Astrocyte (in vitro differentiated cells and primary cell): ENCODE data around the gene MYOG. TPM values are rescaled to one million over a fixed set of nuclear protein-coding genes. Genes with fewer than 3 reads are reported as not detected.

Source experiments
- DNase-seq: peaks from one replicate; pipeline ENCODE4 v3.0.0-alpha.2; 2010; ENCODE audit warnings: low read depth
- FAIRE-seq: peaks from 2 replicates; lab custom pipeline; 2011; peaks lifted over from hg19 to GRCh38; lab: Jason Lieb, UNC
- H2AFZ ChIP-seq: 2 replicates; pipeline ENCODE4 v1.6.0; 2012; ENCODE audit warnings: low read depth, low read length, inconsistent platforms
- H3K27ac ChIP-seq: 2 replicates; pipeline ENCODE4 v1.5.1; 2011; ENCODE audit warnings: low read depth, low read length, inconsistent platforms
- H3K27me3 ChIP-seq: 2 replicates; pipeline ENCODE4 v1.6.0; 2011; ENCODE audit warnings: low read length, inconsistent platforms; ENCODE audit not compliant: insufficient read depth
- H3K36me3 ChIP-seq: 2 replicates; pipeline ENCODE4 v1.5.1; 2011; ENCODE audit warnings: low read length, inconsistent platforms; ENCODE audit not compliant: insufficient read depth
- H3K4me1 ChIP-seq: 2 replicates; pipeline ENCODE4 v1.5.1; 2011; ENCODE audit warnings: low read length, inconsistent platforms; ENCODE audit not compliant: insufficient read depth
- H3K4me2 ChIP-seq: 2 replicates; pipeline ENCODE4 v1.6.0; 2012; ENCODE audit warnings: low read length, inconsistent platforms
- H3K4me3 ChIP-seq: 2 replicates; pipeline ENCODE4 v1.5.1; 2011; ENCODE audit warnings: low read depth, mild to moderate bottlenecking, low read length, inconsistent platforms; ENCODE audit not compliant: insufficient read depth
- H3K79me2 ChIP-seq: 2 replicates; pipeline ENCODE4 v1.6.0; 2012; ENCODE audit warnings: mild to moderate bottlenecking, low read length, inconsistent platforms; ENCODE audit not compliant: insufficient read depth
- H3K9ac ChIP-seq: 2 replicates; pipeline ENCODE4 v1.6.0; 2012; ENCODE audit warnings: mild to moderate bottlenecking, low read length, inconsistent platforms
- H3K9me3 ChIP-seq: 2 replicates; pipeline ENCODE4 v1.5.1; 2012; ENCODE audit warnings: low read depth, mild to moderate bottlenecking, low read length, inconsistent platforms; ENCODE audit not compliant: insufficient read depth
- H4K20me1 ChIP-seq: 2 replicates; pipeline ENCODE4 v1.6.0; 2012; ENCODE audit warnings: low read length, inconsistent platforms; ENCODE audit not compliant: insufficient read depth
- H3K27ac Mint-ChIP-seq: one replicate; pipeline ENCODE4 v1.8.0; 2021; ENCODE audit warnings: mild to moderate bottlenecking, mixed read lengths; ENCODE audit not compliant: unreplicated experiment
- H3K27me3 Mint-ChIP-seq: one replicate; pipeline ENCODE4 v1.8.0; 2021; ENCODE audit warnings: low read depth, mixed read lengths; ENCODE audit not compliant: unreplicated experiment
- H3K36me3 Mint-ChIP-seq: one replicate; pipeline ENCODE4 v1.8.0; 2021; ENCODE audit warnings: low read depth, mixed read lengths; ENCODE audit not compliant: unreplicated experiment
- H3K4me1 Mint-ChIP-seq: one replicate; pipeline ENCODE4 v1.8.0; 2021; ENCODE audit warnings: low read depth, mixed read lengths; ENCODE audit not compliant: unreplicated experiment
- H3K4me3 Mint-ChIP-seq: one replicate; pipeline ENCODE4 v1.8.0; 2021; ENCODE audit warnings: mild to moderate bottlenecking, moderate library complexity, mixed read lengths; ENCODE audit not compliant: unreplicated experiment
- H3K9me3 Mint-ChIP-seq: one replicate; pipeline ENCODE4 v1.8.0; 2021; ENCODE audit warnings: mild to moderate bottlenecking, mixed read lengths; ENCODE audit not compliant: unreplicated experiment
- CTCF ChIP-seq: IDR thresholded peaks from 2 replicates; pipeline ENCODE4 v1.5.1; 2011; ENCODE audit warnings: low read depth, mild to moderate bottlenecking, inconsistent platforms, low read length, moderate library complexity; ENCODE audit not compliant: insufficient read depth
- EZH2 ChIP-seq: IDR thresholded peaks from 2 replicates; pipeline ENCODE4 v1.6.1; 2012; ENCODE audit warnings: mild to moderate bottlenecking, low read length, inconsistent platforms; ENCODE audit not compliant: insufficient read depth
- total RNA-seq: library from RNA; stranded (reverse); gene quantifications from 2 replicates; pipeline ENCODE4 v1.2.1, GENCODE V29; 2021

MYOG gene
- total RNA-seq, 1 donor from 2014 or later = not detected

- H3K4me3 Mint-ChIP-seq = no peak overlapping the region
- no peak overlapping the region for H2AFZ ChIP-seq
- FAIRE-seq = no peak
Measured at GRCh38 chr1:203045336-203045735, 40.5 kb downstream of the MYOG start.

GRCh38 chr1:203044546-203045250, 41.1 kb downstream of the MYOG start:
- Histone ChIP-seq H2AFZ (no peak overlapping the region), H3K27me3 (no peaks in the 10 kb centered on the region), H3K9ac (no peak overlapping the region), H3K27ac (no peak overlapping the region), H3K4me2 (no peak overlapping the region), H3K36me3 (no peaks in the 10 kb centered on the region), H3K4me3 (no peak overlapping the region), H3K4me1 (peaks cover 12% of the 10 kb centered on the region), H3K79me2 (no peaks in the 10 kb centered on the region), H3K9me3 (no peaks in the 10 kb centered on the region), H4K20me1 (peaks cover 3% of the 10 kb centered on the region)
- TF ChIP-seq EZH2 = no peak
- TF ChIP-seq CTCF = no peak
- peaks cover 27% of the 10 kb centered on the region for H3K27me3 Mint-ChIP-seq
- H3K4me3 Mint-ChIP-seq = no peak overlapping the region
- H3K36me3 Mint-ChIP-seq = peaks cover 31% of the 10 kb centered on the region
- H3K9me3 Mint-ChIP-seq = no peaks in the 10 kb centered on the region
- DNase-seq (no peak), FAIRE-seq (no peak)
- H3K4me1 Mint-ChIP-seq = peaks cover 18% of the 10 kb centered on the region
- H3K27ac Mint-ChIP-seq = no peak overlapping the region

More at GRCh38 chr1:203045336-203045735, 40.5 kb downstream of the MYOG start:
- Histone ChIP-seq H4K20me1 (no peaks in the 10 kb centered on the region), H3K9me3 (no peaks in the 10 kb centered on the region), H3K4me3 (no peak overlapping the region), H3K27ac (no peak overlapping the region), H3K4me2 (no peak overlapping the region), H3K36me3 (no peaks in the 10 kb centered on the region), H3K27me3 (no peaks in the 10 kb centered on the region), H3K4me1 (peaks cover 12% of the 10 kb centered on the region), H3K9ac (no peak overlapping the region), H3K79me2 (no peaks in the 10 kb centered on the region)
- no peaks in the 10 kb centered on the region for H3K9me3 Mint-ChIP-seq
- no peak for TF ChIP-seq EZH2
- no peak for TF ChIP-seq CTCF
- H3K27ac Mint-ChIP-seq = no peak overlapping the region
- peaks cover 36% of the 10 kb centered on the region for H3K36me3 Mint-ChIP-seq
- peaks cover 18% of the 10 kb centered on the region for H3K4me1 Mint-ChIP-seq
- DNase-seq = no peak
- peaks cover 27% of the 10 kb centered on the region for H3K27me3 Mint-ChIP-seq

DNA sequence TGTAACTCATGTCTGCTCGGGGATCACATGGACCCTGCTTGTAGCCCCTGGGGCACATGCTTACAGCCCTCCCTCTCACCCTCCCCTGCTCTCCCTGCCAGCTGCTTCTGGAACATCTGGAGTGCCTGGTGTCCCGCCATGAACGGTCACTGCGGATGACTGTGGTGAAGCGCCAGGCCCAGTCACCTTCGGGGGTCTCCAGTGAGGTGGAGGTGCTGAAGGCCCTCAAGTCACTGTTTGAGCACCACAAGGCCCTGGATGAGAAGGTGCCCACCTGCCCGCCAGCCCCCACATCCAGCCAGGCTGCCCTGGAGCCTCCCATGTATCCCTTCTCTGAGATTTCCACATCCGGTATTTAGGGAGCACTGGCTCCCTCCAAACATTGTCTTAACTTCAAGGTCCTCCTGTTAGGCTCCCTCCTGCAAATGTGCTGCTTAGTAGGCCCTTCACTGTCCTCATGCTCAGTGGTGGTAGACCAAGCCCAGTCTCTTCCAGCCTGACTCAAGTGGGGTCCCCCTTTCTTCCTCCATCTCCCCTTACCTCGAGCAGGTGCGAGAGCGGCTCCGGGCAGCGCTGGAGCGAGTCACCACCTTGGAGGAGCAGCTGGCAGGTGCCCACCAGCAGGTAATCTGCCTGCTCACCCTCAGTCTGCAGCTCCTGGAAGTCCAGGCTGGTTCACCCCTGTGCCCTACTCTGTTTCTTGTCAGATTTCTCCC, 41.8 kb downstream of the MYOG start:
- no peaks in the 10 kb centered on the region for H3K79me2 ChIP-seq
- no peaks in the 10 kb centered on the region for H3K9me3 ChIP-seq
- no peak overlapping the region for H3K4me3 Mint-ChIP-seq
- peaks cover 24% of the 10 kb centered on the region for H3K4me1 Mint-ChIP-seq
- FAIRE-seq (no peak), DNase-seq (no peak)
- no peaks in the 10 kb centered on the region for H3K9me3 Mint-ChIP-seq
- peaks cover 31% of the 10 kb centered on the region for H3K27me3 Mint-ChIP-seq
- H4K20me1 ChIP-seq = peaks cover 4% of the 10 kb centered on the region
- H3K4me2 ChIP-seq = no peak overlapping the region
- no peak overlapping the region for H2AFZ ChIP-seq
- H3K27me3 ChIP-seq = no peaks in the 10 kb centered on the region
- TF ChIP-seq EZH2 = no peak
- TF ChIP-seq CTCF = no peak
- peaks cover 12% of the 10 kb centered on the region for H3K4me1 ChIP-seq
- peaks cover 35% of the 10 kb centered on the region for H3K36me3 Mint-ChIP-seq
- no peak overlapping the region for H3K27ac Mint-ChIP-seq
- H3K4me3 ChIP-seq = no peak overlapping the region
- no peak overlapping the region for H3K27ac ChIP-seq
- no peak overlapping the region for H3K9ac ChIP-seq
- no peaks in the 10 kb centered on the region for H3K36me3 ChIP-seq
